Measurements from ENCODE around the gene ADAMTSL5. TPM values are rescaled to one million over a fixed set of nuclear protein-coding genes. Genes with fewer than 3 reads are reported as not detected.

The ADAMTSL5 gene
- total and polyA plus RNA-seq, 2 of the 13 experiments (the other 11 are each of a cell fraction or from before 2014, with no cell fraction given), result 0.60 to 2.7 TPM

GRCh38 chr19:1491114-1491848 lies 21.5 kb downstream of the ADAMTSL5 start, which contains the start of gene REEP6 (continued):
- TF ChIP-seq ZNF646 (CRISPR knock-in tag; IDR thresholded peaks at IDR 0.05) (no peak), RFX1 (IDR thresholded peaks at IDR 0.05) (no peak), ZNF121 (CRISPR knock-in tag; IDR thresholded peaks at IDR 0.05) (peak; percentile 57; the same call in 1 of the 2 replicates), MYPOP (CRISPR knock-in tag; IDR thresholded peaks at IDR 0.05) (0 out of 2 replicates have a peak, but pooled peaks have one; percentile 55), ZNF563 (CRISPR knock-in tag; IDR thresholded peaks at IDR 0.05) (peak; percentile 75; the same call in 1 of the 2 replicates), ARID4A (CRISPR knock-in tag; IDR thresholded peaks at IDR 0.05; ENCODE audit: borderline replicate concordance) (no peak), PAF1 (CRISPR knock-in tag; IDR thresholded peaks at IDR 0.05) (no peak), ZNF609 (CRISPR knock-in tag; IDR thresholded peaks at IDR 0.05; ENCODE audit: borderline replicate concordance) (no peak), SMC3 (IDR thresholded peaks at IDR 0.05; ENCODE audit: low read length) (no peak), MED8 (CRISPR knock-in tag; IDR thresholded peaks at IDR 0.05; ENCODE audit: insufficient replicate concordance) (no peak), ETV5 (CRISPR knock-in tag; IDR thresholded peaks at IDR 0.05; ENCODE audit: borderline replicate concordance) (no peak; the same call in 1 of the 2 replicates)

Measured in HepG2 (cell line).